Prostate gland (tissue), 2 donors: Measurements from ENCODE around the gene TRAPPC3L. TPM values are rescaled to one million over a fixed set of nuclear protein-coding genes. Genes with fewer than 3 reads are reported as not detected.

Experiments
- DNase-seq: peaks from one replicate; pipeline ENCODE4 v3.0.0-alpha.2; 2019; ENCODE audit warnings: low spot score
- H3K27ac ChIP-seq, 2 donors: fragments of 200-600 bp; sonication (generic); 2 replicates each; pipeline ENCODE4 v1.5.1; 2017 to 2019
- H3K27me3 ChIP-seq: fragments of 200-600 bp; sonication (generic); replicated peaks from 2 replicates; pipeline ENCODE4 v1.5.1; 2019; ENCODE audit not compliant: insufficient read depth
- H3K36me3 ChIP-seq, 2 donors: fragments of 200-600 bp; sonication (generic); 1 replicate in 1 of 2; 2 replicates in 1 of 2; pipeline versions ENCODE4 v1.5.1 to v1.8.1; 2017 to 2019
- H3K4me1 ChIP-seq: fragments of 200-600 bp; sonication (generic); replicated peaks from 2 replicates; pipeline ENCODE4 v1.5.1; 2019
- H3K4me3 ChIP-seq, 2 donors: fragments of 200-600 bp; sonication (generic); 2 replicates each; pipeline ENCODE4 v1.5.1; 2017 to 2019
- H3K9me3 ChIP-seq: fragments of 200-600 bp; sonication (generic); 2 replicates; pipeline ENCODE4 v1.5.1; 2017
- POLR2A ChIP-seq: fragments of 450-650 bp; IDR thresholded peaks from one replicate; pipeline ENCODE4 v1.6.1; 2016; ENCODE audit warnings: antibody characterized with exemption, mild to moderate bottlenecking
- POLR2AphosphoS5 ChIP-seq: sonication (generic); formaldehyde crosslinking; IDR thresholded peaks from one replicate; pipeline ENCODE4 v1.6.1; 2017; ENCODE audit warnings: antibody characterized with exemption
- WGBS: methylation state at CpG from one replicate; pipeline ENCODE4 v1.1.5; 2018; 5-methylcytosine and 5-hydroxymethylcytosine counted together
- intact Hi-C: fragments of 100-400 bp; cut with DNase I; formaldehyde crosslinking; loops from one replicate; pipeline ENCODE4 v1.14.2; 2022
- total RNA-seq, 2 donors: library from RNA; depleted of rRNA; stranded (reverse); fragments of >200 nt; gene quantifications; one replicate each; pipeline ENCODE4 v1.1.0, GENCODE V29; 2016
- TF ChIP-seq, protein P1 (sequence below), 4 experiments: fragments of 200-600 bp in 2 of 4; fragments of 450-650 bp in 2 of 4; sonication (generic) in 2 of 4; IDR thresholded peaks; 1 replicate in 3 of 4; 2 replicates in 1 of 4; pipeline ENCODE4 v1.5.1; 2016 to 2019; ENCODE audit warnings: antibody characterized with exemption in 4 of 4, mild to moderate bottlenecking in 2 of 4, moderate library complexity in 2 of 4

The TRAPPC3L gene
- total RNA-seq, 2 donors from 2014 or later = not detected

GRCh38 chr6:116471531-116471930, 74.0 kb downstream of the TRAPPC3L start:
- TF ChIP-seq POLR2AphosphoS5 (no peak), POLR2A (no peak)
- TF ChIP-seq, protein P1, sequence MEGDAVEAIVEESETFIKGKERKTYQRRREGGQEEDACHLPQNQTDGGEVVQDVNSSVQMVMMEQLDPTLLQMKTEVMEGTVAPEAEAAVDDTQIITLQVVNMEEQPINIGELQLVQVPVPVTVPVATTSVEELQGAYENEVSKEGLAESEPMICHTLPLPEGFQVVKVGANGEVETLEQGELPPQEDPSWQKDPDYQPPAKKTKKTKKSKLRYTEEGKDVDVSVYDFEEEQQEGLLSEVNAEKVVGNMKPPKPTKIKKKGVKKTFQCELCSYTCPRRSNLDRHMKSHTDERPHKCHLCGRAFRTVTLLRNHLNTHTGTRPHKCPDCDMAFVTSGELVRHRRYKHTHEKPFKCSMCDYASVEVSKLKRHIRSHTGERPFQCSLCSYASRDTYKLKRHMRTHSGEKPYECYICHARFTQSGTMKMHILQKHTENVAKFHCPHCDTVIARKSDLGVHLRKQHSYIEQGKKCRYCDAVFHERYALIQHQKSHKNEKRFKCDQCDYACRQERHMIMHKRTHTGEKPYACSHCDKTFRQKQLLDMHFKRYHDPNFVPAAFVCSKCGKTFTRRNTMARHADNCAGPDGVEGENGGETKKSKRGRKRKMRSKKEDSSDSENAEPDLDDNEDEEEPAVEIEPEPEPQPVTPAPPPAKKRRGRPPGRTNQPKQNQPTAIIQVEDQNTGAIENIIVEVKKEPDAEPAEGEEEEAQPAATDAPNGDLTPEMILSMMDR (IDR thresholded peaks at IDR 0.05) = no peak
- Histone ChIP-seq H3K27me3 (no peaks in the 10 kb centered on the region), H3K4me1 (no peaks in the 10 kb centered on the region), H3K27ac (no peak overlapping the region), H3K4me3 (no peak overlapping the region), H3K36me3 (no peaks in the 10 kb centered on the region), H3K9me3 (no peaks in the 10 kb centered on the region)
- WGBS = 90% methylated on average over 1 of the region's 1 CpG
- intact Hi-C loops = no loop called here
- DNase-seq = no peak

- H3K36me3 ChIP-seq = no peaks in the 10 kb centered on the region
- TF ChIP-seq POLR2AphosphoS5 = no peak
- TF ChIP-seq, protein P1 (IDR thresholded peaks at IDR 0.05) = no peak
- TF ChIP-seq POLR2A = no peak
- no peaks in the 10 kb centered on the region for H3K4me1 ChIP-seq
- no peaks in the 10 kb centered on the region for H3K9me3 ChIP-seq
- no peak for DNase-seq
- no peaks in the 10 kb centered on the region for H3K27me3 ChIP-seq
- H3K4me3 ChIP-seq = no peak overlapping the region
- WGBS = 91% methylated on average over 1 of the region's 1 CpG
- intact Hi-C loops = no loop called here
- H3K27ac ChIP-seq = no peak overlapping the region
Measured at GRCh38 chr6:116468293-116468692, 77.2 kb downstream of the TRAPPC3L start.

- Histone ChIP-seq H3K27me3 (no peaks in the 10 kb centered on the region), H3K4me1 (no peaks in the 10 kb centered on the region), H3K4me3 (no peak overlapping the region), H3K9me3 (no peaks in the 10 kb centered on the region), H3K27ac (no peak overlapping the region), H3K36me3 (no peaks in the 10 kb centered on the region)
- DNase-seq = no peak
- TF ChIP-seq POLR2A (no peak), POLR2AphosphoS5 (no peak)
- TF ChIP-seq, protein P1 (IDR thresholded peaks at IDR 0.05) = no peak
- intact Hi-C loops = no loop called here
Measured at GRCh38 chr6:116467514-116467913, 78.0 kb downstream of the TRAPPC3L start.

- TF ChIP-seq, protein P1 (IDR thresholded peaks at IDR 0.05) = no peak
Measured at GRCh38 chr6:116467096-116467495, 78.4 kb downstream of the TRAPPC3L start.

GRCh38 chr6:116465246-116465645, 80.2 kb downstream of the TRAPPC3L start:
- Histone ChIP-seq H3K9me3 (no peaks in the 10 kb centered on the region), H3K36me3 (no peaks in the 10 kb centered on the region), H3K4me1 (no peaks in the 10 kb centered on the region), H3K4me3 (no peak overlapping the region), H3K27ac (no peak overlapping the region), H3K27me3 (no peaks in the 10 kb centered on the region)
- intact Hi-C loops = no loop called here
- TF ChIP-seq POLR2A (no peak), POLR2AphosphoS5 (no peak)
- TF ChIP-seq, protein P1 (IDR thresholded peaks at IDR 0.05) = no peak
- no peak for DNase-seq
- 76% methylated on average over 5 of the region's 5 CpGs for WGBS

More at GRCh38 chr6:116467096-116467495, 78.4 kb downstream of the TRAPPC3L start:
- DNase-seq = no peak
- Histone ChIP-seq H3K36me3 (no peaks in the 10 kb centered on the region), H3K4me1 (no peaks in the 10 kb centered on the region), H3K4me3 (no peak overlapping the region), H3K9me3 (no peaks in the 10 kb centered on the region), H3K27me3 (no peaks in the 10 kb centered on the region), H3K27ac (no peak overlapping the region)
- whole genome bisulfite sequencing = 96% methylated on average over 1 of the region's 1 CpG
- intact Hi-C loops = no loop called here
